Activated naive CD8-positive, alpha-beta T cell treated with anti-CD3 and anti-CD28 coated beads, Interleukin-2, amount 50 U/mL, for 24 hours (primary cell): ENCODE results near the gene CCL21.
A peak's percentile ranks its signal among the peaks of the same experiment; 100 is the strongest.
"Not testable (repeated sequence)": the region's sequence is repeated elsewhere in the genome, so short reads cannot be mapped to it uniquely, and the experiment has no call there.

ENCODE experiments used
- ATAC-seq: fragments of 150-1000 bp; cut with Tn5 transposase; one replicate; pipeline ENCODE4 v1.10.0; 2021
- DNase-seq: peaks from one replicate; pipeline ENCODE4 v3.0.0; 2021
- H3K27ac Mint-ChIP-seq: one replicate; pipeline ENCODE4 v1.8.0; 2021; ENCODE audit warnings: mild to moderate bottlenecking, mixed read lengths
- H3K27me3 Mint-ChIP-seq: one replicate; pipeline ENCODE4 v1.8.0; 2021; ENCODE audit warnings: mixed read lengths
- H3K36me3 Mint-ChIP-seq: one replicate; pipeline ENCODE4 v1.8.0; 2021; ENCODE audit warnings: low read depth, mixed read lengths
- H3K4me1 Mint-ChIP-seq: one replicate; pipeline ENCODE4 v1.8.0; 2021; ENCODE audit warnings: mixed read lengths
- H3K4me3 Mint-ChIP-seq: one replicate; pipeline ENCODE4 v1.8.0; 2021; ENCODE audit warnings: mild to moderate bottlenecking, moderate library complexity, mixed read lengths
- H3K9me3 Mint-ChIP-seq: one replicate; pipeline ENCODE4 v1.8.0; 2021; ENCODE audit warnings: mixed read lengths

The CCL21 gene

GRCh38 chr9:34710023-34710422, at the start of gene CCL21:
TSS of gene CCL21 (minus strand) at chr9:34710136. CDS start at chr9:34710066, 70 bp downstream.
- Mint-ChIP-seq H3K36me3 (no peaks in the 10 kb centered on the region), H3K27ac (no peak within 1 kb of the TSS), H3K4me1 (no peaks in the 10 kb centered on the region), H3K9me3 (no peaks in the 10 kb centered on the region), H3K4me3 (no peak within 1 kb of the TSS), H3K27me3 (peaks cover 7% of the 10 kb centered on the region)
- DNase-seq: no peak
- ATAC-seq: peak; percentile 7

GRCh38 chr9:34759432-34760134, 49.6 kb upstream of the CCL21 start:
- H3K27me3 Mint-ChIP-seq: peaks cover 43% of the 10 kb centered on the region
- no peaks in the 10 kb centered on the region for H3K4me1 Mint-ChIP-seq
- no peaks in the 10 kb centered on the region for H3K9me3 Mint-ChIP-seq
- no peak overlapping the region for H3K4me3 Mint-ChIP-seq
- H3K27ac Mint-ChIP-seq: no peak overlapping the region
- DNase-seq (no peak), ATAC-seq (no peak)
- H3K36me3 Mint-ChIP-seq: no peaks in the 10 kb centered on the region

GRCh38 chr9:34750320-34750719, 40.4 kb upstream of the CCL21 start:
- DNase-seq, H3K9me3 Mint-ChIP-seq, ATAC-seq, H3K4me1 Mint-ChIP-seq, H3K36me3 Mint-ChIP-seq, H3K4me3 Mint-ChIP-seq, H3K27ac Mint-ChIP-seq: not testable (repeated sequence)
- H3K27me3 Mint-ChIP-seq: peaks cover 42% of the 10 kb centered on the region

GRCh38 chr9:34746526-34746925, 36.6 kb upstream of the CCL21 start:
- Mint-ChIP-seq H3K36me3 (no peaks in the 10 kb centered on the region), H3K27me3 (peaks cover 29% of the 10 kb centered on the region), H3K4me3 (no peak overlapping the region), H3K4me1 (peaks cover 3% of the 10 kb centered on the region), H3K9me3 (no peaks in the 10 kb centered on the region), H3K27ac (no peak overlapping the region)
- no peak for DNase-seq
- no peak for ATAC-seq

GRCh38 chr9:34744295-34745221, 34.6 kb upstream of the CCL21 start:
- ATAC-seq (no peak), DNase-seq (no peak)
- no peaks in the 10 kb centered on the region for H3K9me3 Mint-ChIP-seq
- H3K36me3 Mint-ChIP-seq: no peaks in the 10 kb centered on the region
- H3K27ac Mint-ChIP-seq: peak overlapping the region; percentile 20
- peaks cover 3% of the 10 kb centered on the region for H3K4me1 Mint-ChIP-seq
- H3K27me3 Mint-ChIP-seq: peaks cover 20% of the 10 kb centered on the region
- H3K4me3 Mint-ChIP-seq: no peak overlapping the region

- H3K27ac Mint-ChIP-seq: no peak overlapping the region
- H3K27me3 Mint-ChIP-seq: peaks cover 19% of the 10 kb centered on the region
- no peaks in the 10 kb centered on the region for H3K9me3 Mint-ChIP-seq
- no peaks in the 10 kb centered on the region for H3K36me3 Mint-ChIP-seq
- H3K4me1 Mint-ChIP-seq: peaks cover 3% of the 10 kb centered on the region
- no peak overlapping the region for H3K4me3 Mint-ChIP-seq
- ATAC-seq: no peak
- no peak for DNase-seq
Observed at GRCh38 chr9:34742710-34743109, 32.8 kb upstream of the CCL21 start.

- no peak overlapping the region for H3K27ac Mint-ChIP-seq
- ATAC-seq (no peak), DNase-seq (no peak)
- no peaks in the 10 kb centered on the region for H3K9me3 Mint-ChIP-seq
- H3K4me3 Mint-ChIP-seq: no peak overlapping the region
- peaks cover 3% of the 10 kb centered on the region for H3K4me1 Mint-ChIP-seq
- H3K27me3 Mint-ChIP-seq: peaks cover 20% of the 10 kb centered on the region
- H3K36me3 Mint-ChIP-seq: no peaks in the 10 kb centered on the region
Observed at GRCh38 chr9:34741628-34742027, 31.7 kb upstream of the CCL21 start.

GRCh38 chr9:34740176-34740575, 30.2 kb upstream of the CCL21 start:
- not testable (repeated sequence) for H3K27ac Mint-ChIP-seq, ATAC-seq, H3K9me3 Mint-ChIP-seq, H3K36me3 Mint-ChIP-seq, H3K4me3 Mint-ChIP-seq, DNase-seq, H3K4me1 Mint-ChIP-seq
- H3K27me3 Mint-ChIP-seq: peaks cover 18% of the 10 kb centered on the region

- H3K27me3 Mint-ChIP-seq: peaks cover 13% of the 10 kb centered on the region
- DNase-seq (no peak), ATAC-seq (no peak)
- H3K27ac Mint-ChIP-seq: no peak overlapping the region
- H3K36me3 Mint-ChIP-seq: no peaks in the 10 kb centered on the region
- no peak overlapping the region for H3K4me3 Mint-ChIP-seq
- H3K4me1 Mint-ChIP-seq: no peaks in the 10 kb centered on the region
- no peaks in the 10 kb centered on the region for H3K9me3 Mint-ChIP-seq
Observed at GRCh38 chr9:34737677-34738260, 27.8 kb upstream of the CCL21 start.

- H3K36me3 Mint-ChIP-seq: no peaks in the 10 kb centered on the region
- H3K27me3 Mint-ChIP-seq: peaks cover 12% of the 10 kb centered on the region
- DNase-seq (no peak), ATAC-seq (no peak)
- no peak overlapping the region for H3K27ac Mint-ChIP-seq
- no peaks in the 10 kb centered on the region for H3K9me3 Mint-ChIP-seq
- no peaks in the 10 kb centered on the region for H3K4me1 Mint-ChIP-seq
- no peak overlapping the region for H3K4me3 Mint-ChIP-seq
Observed at GRCh38 chr9:34734720-34735119, 24.8 kb upstream of the CCL21 start.

- no peaks in the 10 kb centered on the region for H3K9me3 Mint-ChIP-seq
- DNase-seq: no peak
- H3K36me3 Mint-ChIP-seq: no peaks in the 10 kb centered on the region
- H3K27ac Mint-ChIP-seq: no peak overlapping the region
- H3K4me3 Mint-ChIP-seq: no peak overlapping the region
- H3K27me3 Mint-ChIP-seq: peaks cover 4% of the 10 kb centered on the region
- no peaks in the 10 kb centered on the region for H3K4me1 Mint-ChIP-seq
- no peak for ATAC-seq
Observed at GRCh38 chr9:34732886-34733285, 22.9 kb upstream of the CCL21 start.

- DNase-seq (no peak), ATAC-seq (no peak)
- H3K9me3 Mint-ChIP-seq: no peaks in the 10 kb centered on the region
- H3K4me3 Mint-ChIP-seq: no peak overlapping the region
- H3K36me3 Mint-ChIP-seq: no peaks in the 10 kb centered on the region
- H3K27me3 Mint-ChIP-seq: peaks cover 3% of the 10 kb centered on the region
- no peak overlapping the region for H3K27ac Mint-ChIP-seq
- no peaks in the 10 kb centered on the region for H3K4me1 Mint-ChIP-seq
Observed at GRCh38 chr9:34732478-34732877, 22.5 kb upstream of the CCL21 start.

- H3K36me3 Mint-ChIP-seq: no peaks in the 10 kb centered on the region
Observed at GRCh38 chr9:34723141-34723540, 13.2 kb upstream of the CCL21 start.

GRCh38 chr9:34719769-34720025, 9.8 kb upstream of the CCL21 start:
- H3K4me3 Mint-ChIP-seq, ATAC-seq, H3K27me3 Mint-ChIP-seq, H3K9me3 Mint-ChIP-seq, DNase-seq, H3K4me1 Mint-ChIP-seq, H3K27ac Mint-ChIP-seq, H3K36me3 Mint-ChIP-seq: not testable (repeated sequence)

More at GRCh38 chr9:34723141-34723540, 13.2 kb upstream of the CCL21 start:
- DNase-seq: no peak
- no peaks in the 10 kb centered on the region for H3K27me3 Mint-ChIP-seq
- no peak overlapping the region for H3K27ac Mint-ChIP-seq
- no peaks in the 10 kb centered on the region for H3K4me1 Mint-ChIP-seq
- no peak for ATAC-seq
- H3K4me3 Mint-ChIP-seq: no peak overlapping the region
- H3K9me3 Mint-ChIP-seq: no peaks in the 10 kb centered on the region
